Astrocyte (in vitro differentiated cells and primary cell): Measurements from ENCODE around the gene FUCA1. TPM values are rescaled to one million over a fixed set of nuclear protein-coding genes. Genes with fewer than 3 reads are reported as not detected.

ENCODE experiments used
- DNase-seq: peaks from one replicate; pipeline ENCODE4 v3.0.0-alpha.2; 2010; ENCODE audit warnings: low read depth
- FAIRE-seq: peaks from 2 replicates; lab custom pipeline; 2011; peaks lifted over from hg19 to GRCh38; lab: Jason Lieb, UNC
- H2AFZ ChIP-seq: 2 replicates; pipeline ENCODE4 v1.6.0; 2012; ENCODE audit warnings: low read depth, low read length, inconsistent platforms
- H3K27ac ChIP-seq: 2 replicates; pipeline ENCODE4 v1.5.1; 2011; ENCODE audit warnings: low read depth, low read length, inconsistent platforms
- H3K27me3 ChIP-seq: 2 replicates; pipeline ENCODE4 v1.6.0; 2011; ENCODE audit warnings: low read length, inconsistent platforms; ENCODE audit not compliant: insufficient read depth
- H3K36me3 ChIP-seq: 2 replicates; pipeline ENCODE4 v1.5.1; 2011; ENCODE audit warnings: low read length, inconsistent platforms; ENCODE audit not compliant: insufficient read depth
- H3K4me1 ChIP-seq: 2 replicates; pipeline ENCODE4 v1.5.1; 2011; ENCODE audit warnings: low read length, inconsistent platforms; ENCODE audit not compliant: insufficient read depth
- H3K4me2 ChIP-seq: 2 replicates; pipeline ENCODE4 v1.6.0; 2012; ENCODE audit warnings: low read length, inconsistent platforms
- H3K4me3 ChIP-seq: 2 replicates; pipeline ENCODE4 v1.5.1; 2011; ENCODE audit warnings: low read depth, mild to moderate bottlenecking, low read length, inconsistent platforms; ENCODE audit not compliant: insufficient read depth
- H3K79me2 ChIP-seq: 2 replicates; pipeline ENCODE4 v1.6.0; 2012; ENCODE audit warnings: mild to moderate bottlenecking, low read length, inconsistent platforms; ENCODE audit not compliant: insufficient read depth
- H3K9ac ChIP-seq: 2 replicates; pipeline ENCODE4 v1.6.0; 2012; ENCODE audit warnings: mild to moderate bottlenecking, low read length, inconsistent platforms
- H3K9me3 ChIP-seq: 2 replicates; pipeline ENCODE4 v1.5.1; 2012; ENCODE audit warnings: low read depth, mild to moderate bottlenecking, low read length, inconsistent platforms; ENCODE audit not compliant: insufficient read depth
- H4K20me1 ChIP-seq: 2 replicates; pipeline ENCODE4 v1.6.0; 2012; ENCODE audit warnings: low read length, inconsistent platforms; ENCODE audit not compliant: insufficient read depth
- H3K27ac Mint-ChIP-seq: one replicate; pipeline ENCODE4 v1.8.0; 2021; ENCODE audit warnings: mild to moderate bottlenecking, mixed read lengths; ENCODE audit not compliant: unreplicated experiment
- H3K27me3 Mint-ChIP-seq: one replicate; pipeline ENCODE4 v1.8.0; 2021; ENCODE audit warnings: low read depth, mixed read lengths; ENCODE audit not compliant: unreplicated experiment
- H3K36me3 Mint-ChIP-seq: one replicate; pipeline ENCODE4 v1.8.0; 2021; ENCODE audit warnings: low read depth, mixed read lengths; ENCODE audit not compliant: unreplicated experiment
- H3K4me1 Mint-ChIP-seq: one replicate; pipeline ENCODE4 v1.8.0; 2021; ENCODE audit warnings: low read depth, mixed read lengths; ENCODE audit not compliant: unreplicated experiment
- H3K4me3 Mint-ChIP-seq: one replicate; pipeline ENCODE4 v1.8.0; 2021; ENCODE audit warnings: mild to moderate bottlenecking, moderate library complexity, mixed read lengths; ENCODE audit not compliant: unreplicated experiment
- H3K9me3 Mint-ChIP-seq: one replicate; pipeline ENCODE4 v1.8.0; 2021; ENCODE audit warnings: mild to moderate bottlenecking, mixed read lengths; ENCODE audit not compliant: unreplicated experiment
- EZH2 ChIP-seq: IDR thresholded peaks from 2 replicates; pipeline ENCODE4 v1.6.1; 2012; ENCODE audit warnings: mild to moderate bottlenecking, low read length, inconsistent platforms; ENCODE audit not compliant: insufficient read depth
- total RNA-seq: library from RNA; stranded (reverse); gene quantifications from 2 replicates; pipeline ENCODE4 v1.2.1, GENCODE V29; 2021
- TF ChIP-seq, protein P1 (sequence below): IDR thresholded peaks from 2 replicates; pipeline ENCODE4 v1.5.1; 2011; ENCODE audit warnings: low read depth, mild to moderate bottlenecking, inconsistent platforms, low read length, moderate library complexity; ENCODE audit not compliant: insufficient read depth

The FUCA1 gene
- total RNA-seq, 1 donor from 2014 or later: 10.4 TPM

DNA sequence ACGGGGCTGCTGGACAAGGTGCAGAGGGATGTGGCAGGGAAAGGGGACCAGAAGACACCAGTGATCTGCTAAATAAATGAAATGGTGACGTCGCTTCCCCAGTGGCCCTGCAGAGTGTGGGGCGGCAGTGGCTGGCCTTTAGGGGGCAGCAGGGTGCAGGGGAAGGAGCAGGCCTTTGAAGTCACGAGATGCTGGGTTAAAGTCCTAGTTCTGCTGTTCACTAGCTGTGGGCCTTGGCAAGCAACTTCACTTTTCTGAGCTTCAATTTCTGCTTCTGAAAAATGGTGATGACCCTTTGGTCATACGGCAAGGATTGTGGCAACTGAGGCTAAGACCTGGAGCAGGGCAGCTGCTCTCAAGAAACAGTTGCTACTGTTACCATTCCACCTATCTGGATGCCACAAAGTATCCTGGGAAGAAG lies 58.3 kb downstream of the FUCA1 start:
- Histone ChIP-seq H2AFZ (no peak overlapping the region), H3K9ac (no peak overlapping the region), H3K4me2 (no peak overlapping the region), H3K36me3 (peaks cover 2% of the 10 kb centered on the region), H3K27ac (no peak overlapping the region), H3K9me3 (no peaks in the 10 kb centered on the region), H3K4me3 (no peak overlapping the region), H3K27me3 (no peaks in the 10 kb centered on the region), H4K20me1 (no peaks in the 10 kb centered on the region), H3K4me1 (no peaks in the 10 kb centered on the region), H3K79me2 (no peaks in the 10 kb centered on the region)
- Mint-ChIP-seq H3K4me1 (peaks cover 9% of the 10 kb centered on the region), H3K27me3 (peaks cover 4% of the 10 kb centered on the region), H3K9me3 (no peaks in the 10 kb centered on the region), H3K4me3 (no peak overlapping the region), H3K27ac (no peak overlapping the region), H3K36me3 (peaks cover 29% of the 10 kb centered on the region)
- TF ChIP-seq, protein P1, sequence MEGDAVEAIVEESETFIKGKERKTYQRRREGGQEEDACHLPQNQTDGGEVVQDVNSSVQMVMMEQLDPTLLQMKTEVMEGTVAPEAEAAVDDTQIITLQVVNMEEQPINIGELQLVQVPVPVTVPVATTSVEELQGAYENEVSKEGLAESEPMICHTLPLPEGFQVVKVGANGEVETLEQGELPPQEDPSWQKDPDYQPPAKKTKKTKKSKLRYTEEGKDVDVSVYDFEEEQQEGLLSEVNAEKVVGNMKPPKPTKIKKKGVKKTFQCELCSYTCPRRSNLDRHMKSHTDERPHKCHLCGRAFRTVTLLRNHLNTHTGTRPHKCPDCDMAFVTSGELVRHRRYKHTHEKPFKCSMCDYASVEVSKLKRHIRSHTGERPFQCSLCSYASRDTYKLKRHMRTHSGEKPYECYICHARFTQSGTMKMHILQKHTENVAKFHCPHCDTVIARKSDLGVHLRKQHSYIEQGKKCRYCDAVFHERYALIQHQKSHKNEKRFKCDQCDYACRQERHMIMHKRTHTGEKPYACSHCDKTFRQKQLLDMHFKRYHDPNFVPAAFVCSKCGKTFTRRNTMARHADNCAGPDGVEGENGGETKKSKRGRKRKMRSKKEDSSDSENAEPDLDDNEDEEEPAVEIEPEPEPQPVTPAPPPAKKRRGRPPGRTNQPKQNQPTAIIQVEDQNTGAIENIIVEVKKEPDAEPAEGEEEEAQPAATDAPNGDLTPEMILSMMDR: peak; percentile 46
- no peak for TF ChIP-seq EZH2
- FAIRE-seq: no peak
- peak; percentile 36 for DNase-seq

DNA sequence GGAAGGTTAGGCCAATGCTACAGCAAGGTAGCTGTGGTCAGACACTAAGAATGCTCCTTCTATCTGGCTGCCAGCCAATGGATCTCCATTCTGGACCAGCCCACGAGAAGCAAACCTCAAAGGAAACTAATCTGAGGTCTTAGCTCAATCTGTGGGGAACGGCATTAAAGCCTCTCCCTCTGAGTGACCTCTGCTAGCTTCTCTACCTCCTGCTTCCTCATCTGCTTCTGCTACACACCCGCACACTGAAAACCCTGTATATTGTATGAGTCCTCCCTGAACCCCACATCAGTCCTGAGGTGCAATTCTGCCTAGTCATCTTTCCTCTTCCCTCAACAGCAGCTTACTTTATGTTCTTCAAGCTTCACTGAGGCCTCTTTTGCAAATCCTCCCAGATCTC lies 60.6 kb downstream of the FUCA1 start:
- Histone ChIP-seq H3K4me2 (no peak overlapping the region), H3K4me1 (no peaks in the 10 kb centered on the region), H2AFZ (no peak overlapping the region), H3K9me3 (no peaks in the 10 kb centered on the region), H4K20me1 (no peaks in the 10 kb centered on the region), H3K9ac (no peak overlapping the region), H3K27me3 (no peaks in the 10 kb centered on the region), H3K4me3 (no peak overlapping the region), H3K79me2 (no peaks in the 10 kb centered on the region), H3K27ac (no peak overlapping the region), H3K36me3 (peaks cover 2% of the 10 kb centered on the region)
- FAIRE-seq (no peak), DNase-seq (no peak)
- Mint-ChIP-seq H3K4me3 (no peak overlapping the region), H3K4me1 (peaks cover 9% of the 10 kb centered on the region), H3K9me3 (no peaks in the 10 kb centered on the region), H3K27ac (peak overlapping the region; percentile 3), H3K36me3 (peaks cover 25% of the 10 kb centered on the region), H3K27me3 (peaks cover 4% of the 10 kb centered on the region)
- no peak for TF ChIP-seq EZH2
- TF ChIP-seq, protein P1: no peak

DNA sequence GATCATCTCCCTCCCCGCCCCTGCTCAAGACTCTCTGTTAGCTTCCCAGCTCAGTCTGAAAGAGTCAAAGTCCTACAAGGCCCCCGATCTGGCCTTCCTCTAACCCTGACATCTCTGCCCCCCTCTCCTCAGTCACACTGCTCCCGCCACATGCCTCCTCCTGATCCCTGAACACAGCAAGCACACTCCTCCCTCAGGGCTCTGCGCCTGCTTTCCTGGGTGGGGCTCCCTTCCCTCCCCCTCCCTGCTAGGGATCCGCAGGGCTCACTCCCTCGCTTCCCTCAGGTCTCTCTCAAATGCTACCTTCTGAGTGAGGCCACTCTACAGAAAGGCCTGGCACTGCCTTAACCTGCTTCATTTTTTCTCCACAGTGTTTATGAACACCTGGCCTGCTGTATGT lies 61.8 kb downstream of the FUCA1 start:
- Mint-ChIP-seq H3K4me3 (no peak overlapping the region), H3K36me3 (peaks cover 18% of the 10 kb centered on the region), H3K27me3 (no peaks in the 10 kb centered on the region), H3K4me1 (peaks cover 9% of the 10 kb centered on the region), H3K27ac (no peak overlapping the region), H3K9me3 (no peaks in the 10 kb centered on the region)
- FAIRE-seq (no peak), DNase-seq (no peak)
- no peak overlapping the region for H3K9ac ChIP-seq
- no peak overlapping the region for H3K4me3 ChIP-seq
- no peaks in the 10 kb centered on the region for H3K9me3 ChIP-seq
- H3K4me2 ChIP-seq: no peak overlapping the region
- H3K4me1 ChIP-seq: peaks cover 2% of the 10 kb centered on the region
- no peaks in the 10 kb centered on the region for H3K27me3 ChIP-seq
- no peaks in the 10 kb centered on the region for H3K36me3 ChIP-seq
- H3K27ac ChIP-seq: no peak overlapping the region
- H4K20me1 ChIP-seq: no peaks in the 10 kb centered on the region
- no peak for TF ChIP-seq EZH2
- TF ChIP-seq, protein P1: no peak
- H2AFZ ChIP-seq: no peak overlapping the region
- H3K79me2 ChIP-seq: no peaks in the 10 kb centered on the region
